Tibial artery (tissue), 4 donors: ENCODE measurements around the gene CERS6.

Experiments used
- DNase-seq, 2 donors: peaks; one replicate each; pipeline ENCODE4 v3.0.0-alpha.2; 2019
- H3K27ac ChIP-seq, 2 donors: fragments of 200-600 bp; sonication (generic) in 1 of 2; 1 replicate in 1 of 2; 2 replicates in 1 of 2; pipeline ENCODE4 v1.5.1; 2018 to 2019; ENCODE audit warnings: mild to moderate bottlenecking in 1 of 2
- H3K27me3 ChIP-seq, 2 donors: fragments of 200-600 bp; sonication (generic) in 1 of 2; one replicate each; pipeline versions ENCODE4 v1.5.1 to v1.6.0; 2016 to 2019
- H3K36me3 ChIP-seq, 3 donors: fragments of 200-600 bp; sonication (generic) in 2 of 3; one replicate each; pipeline ENCODE4 v1.5.1; 2016 to 2019; ENCODE audit warnings: mild to moderate bottlenecking in 2 of 3
- H3K4me1 ChIP-seq, 4 donors: fragments of 200-600 bp; sonication (generic) in 2 of 4; 1 replicate in 3 of 4; 2 replicates in 1 of 4; pipeline ENCODE4 v1.5.1; 2016 to 2019
- H3K4me3 ChIP-seq, 2 donors: fragments of 200-600 bp; sonication (generic) in 1 of 2; 1 replicate in 1 of 2; 2 replicates in 1 of 2; pipeline ENCODE4 v1.5.1; 2018 to 2019; ENCODE audit warnings: mild to moderate bottlenecking in 2 of 2
- H3K9me3 ChIP-seq, 3 donors: fragments of 200-600 bp; sonication (generic) in 1 of 3; one replicate each; pipeline ENCODE4 v1.5.1; 2016 to 2019
- intact Hi-C: fragments of 100-400 bp; cut with DNase I; formaldehyde crosslinking; loops from one replicate; pipeline ENCODE4 v1.15.0; 2023; ENCODE audit warnings: low total_unique reads
- TF ChIP-seq, protein P1 (sequence below), 2 experiments: fragments of 200-600 bp in 1 of 2; fragments of 450-650 bp in 1 of 2; IDR thresholded peaks; one replicate each; pipeline ENCODE4 v1.5.1; 2017 to 2019; ENCODE audit warnings: antibody characterized with exemption in 2 of 2, mild to moderate bottlenecking in 1 of 2, moderate library complexity in 1 of 2

The CERS6 gene

DNA sequence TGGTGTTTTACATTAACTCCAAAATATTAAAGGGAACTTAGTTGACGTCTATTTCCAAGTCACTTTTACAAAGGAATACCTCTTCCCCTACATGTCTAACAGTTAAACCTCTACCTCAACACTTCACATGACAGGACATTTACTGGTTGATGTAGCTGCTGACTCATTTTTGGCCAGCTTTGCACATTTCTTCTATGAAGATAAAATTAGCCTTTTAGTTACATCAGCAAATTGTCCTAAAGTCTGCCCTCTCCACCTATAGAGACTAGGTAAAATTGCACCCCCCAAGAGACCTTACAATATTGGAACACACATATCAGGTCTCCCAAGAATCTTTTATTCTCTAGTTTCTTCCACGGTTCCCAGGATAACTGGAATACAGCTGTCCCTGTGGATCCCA is 10.1 kb upstream of the CERS6 start:
- TF ChIP-seq, protein P1, sequence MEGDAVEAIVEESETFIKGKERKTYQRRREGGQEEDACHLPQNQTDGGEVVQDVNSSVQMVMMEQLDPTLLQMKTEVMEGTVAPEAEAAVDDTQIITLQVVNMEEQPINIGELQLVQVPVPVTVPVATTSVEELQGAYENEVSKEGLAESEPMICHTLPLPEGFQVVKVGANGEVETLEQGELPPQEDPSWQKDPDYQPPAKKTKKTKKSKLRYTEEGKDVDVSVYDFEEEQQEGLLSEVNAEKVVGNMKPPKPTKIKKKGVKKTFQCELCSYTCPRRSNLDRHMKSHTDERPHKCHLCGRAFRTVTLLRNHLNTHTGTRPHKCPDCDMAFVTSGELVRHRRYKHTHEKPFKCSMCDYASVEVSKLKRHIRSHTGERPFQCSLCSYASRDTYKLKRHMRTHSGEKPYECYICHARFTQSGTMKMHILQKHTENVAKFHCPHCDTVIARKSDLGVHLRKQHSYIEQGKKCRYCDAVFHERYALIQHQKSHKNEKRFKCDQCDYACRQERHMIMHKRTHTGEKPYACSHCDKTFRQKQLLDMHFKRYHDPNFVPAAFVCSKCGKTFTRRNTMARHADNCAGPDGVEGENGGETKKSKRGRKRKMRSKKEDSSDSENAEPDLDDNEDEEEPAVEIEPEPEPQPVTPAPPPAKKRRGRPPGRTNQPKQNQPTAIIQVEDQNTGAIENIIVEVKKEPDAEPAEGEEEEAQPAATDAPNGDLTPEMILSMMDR (IDR thresholded peaks at IDR 0.05), result no peak
- H3K4me1 ChIP-seq, result peaks cover 0 to 5% (median 2%) of the 10 kb centered on the region in 4 donors
- no peaks in the 10 kb centered on the region for H3K27me3 ChIP-seq
- H3K27ac ChIP-seq, result no peak overlapping the region
- no peaks in the 10 kb centered on the region for H3K9me3 ChIP-seq
- no peak overlapping the region for H3K4me3 ChIP-seq
- no peak for DNase-seq
- H3K36me3 ChIP-seq, result no peaks in the 10 kb centered on the region
- intact Hi-C loops, result no loop called here

DNA sequence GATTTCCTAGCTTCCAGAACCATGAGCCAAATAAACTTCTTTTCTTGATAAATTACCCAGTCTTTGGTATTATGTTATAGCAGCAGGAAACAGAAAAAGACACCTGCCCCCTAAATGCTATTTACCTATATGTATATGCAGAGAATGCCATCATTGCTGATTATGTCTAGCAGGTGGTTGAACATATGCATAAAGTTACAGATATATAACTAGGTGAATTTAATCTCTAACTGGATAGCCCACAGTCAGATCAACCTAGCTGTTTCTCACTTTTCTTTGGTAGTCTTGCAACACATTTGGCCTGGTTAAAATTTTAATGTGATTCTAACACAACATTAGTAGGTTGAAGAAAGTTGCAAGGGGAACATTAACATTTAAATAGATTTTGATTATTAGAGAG is 7.1 kb upstream of the CERS6 start:
- TF ChIP-seq, protein P1 (IDR thresholded peaks at IDR 0.05), result no peak
- no peak for DNase-seq
- H3K27me3 ChIP-seq, result no peaks in the 10 kb centered on the region
- H3K36me3 ChIP-seq, result no peaks in the 10 kb centered on the region
- intact Hi-C loops, result no loop called here
- peaks cover 0 to 5% (median 2%) of the 10 kb centered on the region in 4 donors for H3K4me1 ChIP-seq
- H3K4me3 ChIP-seq, result no peak overlapping the region
- no peak overlapping the region for H3K27ac ChIP-seq
- H3K9me3 ChIP-seq, result no peaks in the 10 kb centered on the region

DNA sequence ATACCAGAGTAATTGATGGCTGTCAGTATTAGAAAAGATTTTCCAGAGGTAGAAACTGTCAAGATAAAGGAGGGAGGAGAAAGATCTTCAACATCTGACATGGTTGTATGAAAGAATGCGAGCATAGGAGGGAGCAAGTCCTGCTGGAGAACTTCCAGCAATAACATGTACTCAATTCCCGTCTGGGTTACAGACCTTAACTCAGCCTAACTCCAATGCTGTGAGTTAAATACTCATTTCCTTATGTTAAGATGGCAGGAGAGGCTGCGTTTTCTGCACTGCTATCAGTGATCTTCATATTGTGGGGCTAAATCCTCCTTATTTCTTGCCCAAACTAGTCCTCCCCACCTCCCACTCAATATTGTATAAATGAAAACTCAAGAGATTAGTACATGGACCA is 6.7 kb upstream of the CERS6 start:
- H3K36me3 ChIP-seq, result no peaks in the 10 kb centered on the region
- no peak for DNase-seq
- H3K9me3 ChIP-seq, result no peaks in the 10 kb centered on the region
- no peaks in the 10 kb centered on the region for H3K27me3 ChIP-seq
- TF ChIP-seq, protein P1 (IDR thresholded peaks at IDR 0.05), result no peak
- no peak overlapping the region for H3K4me3 ChIP-seq
- no peak overlapping the region for H3K27ac ChIP-seq
- intact Hi-C loops, result no loop called here
- H3K4me1 ChIP-seq, result peaks cover 0 to 5% (median 2%) of the 10 kb centered on the region in 4 donors

DNA sequence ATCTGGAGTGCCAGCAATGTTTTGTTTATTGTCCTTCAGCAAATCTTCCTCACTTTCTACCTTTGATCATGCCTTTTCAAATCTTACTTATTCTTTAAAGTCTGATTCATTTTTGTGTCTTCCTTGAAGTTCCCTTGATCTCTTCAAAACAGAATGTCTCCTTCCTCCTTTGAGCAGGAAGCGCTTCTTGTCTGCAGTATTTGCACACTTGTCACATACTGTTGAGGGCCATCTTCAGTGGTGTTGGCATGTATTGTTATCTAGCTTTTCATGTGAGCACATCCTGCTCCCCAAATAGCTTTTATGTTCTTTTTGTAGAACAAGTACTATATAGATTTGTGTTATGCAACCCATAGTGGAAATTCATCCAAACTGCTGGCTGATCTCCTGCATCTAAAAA is 5.9 kb upstream of the CERS6 start:
- DNase-seq, result no peak
- Histone ChIP-seq H3K4me3 (no peak overlapping the region), H3K27ac (no peak overlapping the region), H3K4me1 (peaks cover 0 to 5% (median 2%) of the 10 kb centered on the region in 4 donors), H3K9me3 (no peaks in the 10 kb centered on the region), H3K36me3 (no peaks in the 10 kb centered on the region), H3K27me3 (no peaks in the 10 kb centered on the region)
- TF ChIP-seq, protein P1 (IDR thresholded peaks at IDR 0.05), result no peak
- intact Hi-C loops, result loop anchor here (10.0 kb wide), 1 partner anchor 245 kb away; no protein-coding TSS in a partner anchor

DNA sequence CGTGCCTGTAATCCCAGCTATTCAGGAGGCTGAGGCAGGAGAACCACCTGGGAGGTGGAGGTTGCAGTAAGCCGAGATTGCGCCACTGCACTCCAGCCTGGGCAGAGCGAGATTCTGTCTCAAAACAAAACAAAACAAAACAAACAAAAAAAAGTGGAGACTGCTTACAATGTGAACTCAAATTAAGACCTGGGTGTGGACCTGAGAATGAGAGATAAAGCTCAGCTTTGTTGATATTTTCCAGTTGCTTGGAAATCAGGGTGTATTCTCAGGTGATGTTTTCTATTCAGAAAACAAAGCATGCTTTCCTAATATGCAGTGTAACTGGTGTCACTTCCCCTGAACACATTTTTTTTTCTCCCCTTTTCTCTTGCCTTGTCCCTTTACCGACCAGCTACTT is 5.3 kb upstream of the CERS6 start:
- intact Hi-C loops, result loop anchor here (10.0 kb wide), 1 partner anchor 244 kb away; no protein-coding TSS in a partner anchor
- TF ChIP-seq, protein P1 (IDR thresholded peaks at IDR 0.05), result no peak
- Histone ChIP-seq H3K4me1 (peaks cover 0 to 8% (median 2%) of the 10 kb centered on the region in 4 donors), H3K27me3 (no peaks in the 10 kb centered on the region), H3K4me3 (no peak overlapping the region), H3K27ac (no peak overlapping the region), H3K9me3 (no peaks in the 10 kb centered on the region), H3K36me3 (no peaks in the 10 kb centered on the region)
- DNase-seq, result no peak

DNA sequence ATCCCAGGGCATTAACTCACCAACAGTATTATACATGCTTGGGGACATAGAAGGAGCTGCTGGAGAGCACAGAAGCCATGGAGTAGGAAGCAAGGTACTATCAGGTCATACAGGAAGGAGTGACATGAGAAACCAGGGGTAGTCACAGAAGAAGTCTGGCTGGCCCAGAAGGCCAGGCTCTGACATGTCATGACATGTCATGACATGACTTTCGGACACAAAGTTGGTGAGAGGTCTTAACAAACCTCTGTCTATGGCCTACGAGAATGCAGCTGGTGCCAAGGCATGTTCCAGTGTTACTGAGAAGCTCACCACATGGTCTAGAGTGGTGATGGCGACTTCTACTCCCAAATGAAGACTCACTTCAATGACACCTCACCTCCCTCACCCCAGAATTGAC is 3.3 kb upstream of the CERS6 start:
- TF ChIP-seq, protein P1 (IDR thresholded peaks at IDR 0.05), result no peak
- Histone ChIP-seq H3K36me3 (no peaks in the 10 kb centered on the region), H3K4me1 (peaks cover 0 to 14% (median 4%) of the 10 kb centered on the region in 4 donors), H3K4me3 (no peak overlapping the region), H3K27me3 (no peaks in the 10 kb centered on the region), H3K9me3 (no peaks in the 10 kb centered on the region), H3K27ac (no peak overlapping the region)
- intact Hi-C loops, result loop anchor here (10.0 kb wide), 1 partner anchor 242 kb away; no protein-coding TSS in a partner anchor
- no peak for DNase-seq
